Suprapubic skin (tissue), 3 donors: ENCODE results near the gene HID1.

Experiments
- POLR2A ChIP-seq, 2 donors: fragments of 450-650 bp; IDR thresholded peaks; one replicate each; pipeline ENCODE4 v1.6.1; 2017; ENCODE audit warnings: antibody characterized with exemption in 2 of 2, mild to moderate bottlenecking in 2 of 2, moderate library complexity in 2 of 2
- TF ChIP-seq, protein P1 (sequence below), 2 donors: fragments of 200-600 bp in 1 of 2; fragments of 450-650 bp in 1 of 2; sonication (generic) in 1 of 2; IDR thresholded peaks; one replicate each; pipeline ENCODE4 v1.5.1; 2016 to 2019; ENCODE audit warnings: antibody characterized with exemption in 2 of 2, mild to moderate bottlenecking in 1 of 2, moderate library complexity in 1 of 2

DNA sequence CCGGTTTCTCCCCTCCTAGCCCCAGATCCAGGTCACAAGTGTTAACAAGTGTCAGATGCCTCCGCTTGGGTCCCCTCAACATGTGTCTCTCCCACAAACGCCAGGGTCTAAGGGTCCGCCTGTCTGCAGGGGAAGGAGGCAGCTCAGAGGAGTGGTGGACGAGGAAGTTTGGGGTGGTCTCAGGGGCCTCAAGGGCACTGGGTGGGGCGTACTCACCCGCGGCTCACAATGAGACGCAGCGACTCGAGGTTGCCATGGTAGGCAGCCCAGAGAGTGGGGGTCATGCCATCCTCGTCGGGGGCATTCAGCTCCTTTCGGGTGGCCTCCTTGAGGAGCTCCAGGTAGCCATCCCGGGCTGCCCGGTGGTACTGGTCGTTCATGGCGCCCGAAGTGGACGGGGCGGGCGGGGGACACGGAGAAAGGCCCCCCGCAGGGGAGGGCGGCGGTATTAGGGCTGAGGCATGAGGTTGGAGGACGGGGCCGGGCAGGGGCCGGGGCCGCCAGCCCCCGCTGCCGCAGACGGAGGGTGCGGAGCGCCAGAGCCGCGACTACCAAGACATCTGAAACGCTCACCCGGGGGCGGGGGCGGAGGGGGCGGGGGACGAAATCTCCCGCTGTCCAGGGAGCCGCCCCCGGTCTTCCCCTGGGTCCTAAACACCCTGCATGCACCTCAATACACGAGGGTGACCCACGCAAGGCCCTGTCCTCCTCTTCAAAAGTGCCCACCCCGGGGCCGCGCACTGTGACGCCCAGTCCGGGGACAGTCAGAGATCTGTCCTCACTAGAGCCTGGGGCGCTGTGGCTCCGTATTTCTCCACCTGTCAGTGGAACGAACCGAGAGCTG is 49.6 kb downstream of the HID1 start, which contains the start of gene USH1G:
- TF ChIP-seq, protein P1, sequence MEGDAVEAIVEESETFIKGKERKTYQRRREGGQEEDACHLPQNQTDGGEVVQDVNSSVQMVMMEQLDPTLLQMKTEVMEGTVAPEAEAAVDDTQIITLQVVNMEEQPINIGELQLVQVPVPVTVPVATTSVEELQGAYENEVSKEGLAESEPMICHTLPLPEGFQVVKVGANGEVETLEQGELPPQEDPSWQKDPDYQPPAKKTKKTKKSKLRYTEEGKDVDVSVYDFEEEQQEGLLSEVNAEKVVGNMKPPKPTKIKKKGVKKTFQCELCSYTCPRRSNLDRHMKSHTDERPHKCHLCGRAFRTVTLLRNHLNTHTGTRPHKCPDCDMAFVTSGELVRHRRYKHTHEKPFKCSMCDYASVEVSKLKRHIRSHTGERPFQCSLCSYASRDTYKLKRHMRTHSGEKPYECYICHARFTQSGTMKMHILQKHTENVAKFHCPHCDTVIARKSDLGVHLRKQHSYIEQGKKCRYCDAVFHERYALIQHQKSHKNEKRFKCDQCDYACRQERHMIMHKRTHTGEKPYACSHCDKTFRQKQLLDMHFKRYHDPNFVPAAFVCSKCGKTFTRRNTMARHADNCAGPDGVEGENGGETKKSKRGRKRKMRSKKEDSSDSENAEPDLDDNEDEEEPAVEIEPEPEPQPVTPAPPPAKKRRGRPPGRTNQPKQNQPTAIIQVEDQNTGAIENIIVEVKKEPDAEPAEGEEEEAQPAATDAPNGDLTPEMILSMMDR (IDR thresholded peaks at IDR 0.05), result no peak
- TF ChIP-seq POLR2A (IDR thresholded peaks at IDR 0.05), result no peak
